Thyroid gland (tissue), 4 donors: ENCODE data around the gene CDK8.

Source experiments
- CTCF ChIP-seq, 6 experiments: fragments of 200-600 bp in 3 of 6; fragments of 450-650 bp in 3 of 6; sonication (generic) in 3 of 6; IDR thresholded peaks; one replicate each; pipeline ENCODE4 v1.5.1; 2016 to 2019; ENCODE audit warnings: antibody characterized with exemption in 6 of 6, mild to moderate bottlenecking in 2 of 6, inconsistent platforms in 1 of 6, moderate library complexity in 1 of 6
- POLR2A ChIP-seq, 2 donors: fragments of 450-650 bp; IDR thresholded peaks; one replicate each; pipeline ENCODE4 v1.6.1; 2017; ENCODE audit warnings: antibody characterized with exemption in 2 of 2, mild to moderate bottlenecking in 2 of 2, moderate library complexity in 1 of 2

- TF ChIP-seq CTCF (IDR thresholded peaks at IDR 0.05) (no peak), POLR2A (IDR thresholded peaks at IDR 0.05) (no peak)
Observed at GRCh38 chr13:26229080-26229615, 24.8 kb upstream of the CDK8 start.
